Neural cell (in vitro differentiated cells): ENCODE data around the gene AQP10. TPM values are rescaled to one million over a fixed set of nuclear protein-coding genes. Genes with fewer than 3 reads are reported as not detected.

Experiments used
- H2AFZ ChIP-seq: fragments of 200-600, 300-800 bp; sonication (generic), shearing (Covaris generic); 2 replicates; pipeline ENCODE4 v1.6.0; 2014; ENCODE audit warnings: low read depth, mild to moderate bottlenecking, antibody characterized with exemption, low read length, moderate library complexity
- H3F3A ChIP-seq: fragments of 200-600 bp; shearing (Covaris generic); 2 replicates; pipeline ENCODE4 v1.6.1; 2016; ENCODE audit warnings: mild to moderate bottlenecking, moderate library complexity, mixed read lengths, antibody characterized with exemption, low read length; ENCODE audit not compliant: insufficient read depth, poor library complexity, severe bottlenecking
- H3K27ac ChIP-seq: fragments of 200-600, 300-800 bp; sonication (generic), shearing (Covaris generic); 2 replicates; pipeline ENCODE4 v1.5.1; 2014; ENCODE audit warnings: mild to moderate bottlenecking, low read length, moderate library complexity
- H3K27me3 ChIP-seq: fragments of 300-800, 200-600 bp; sonication (generic), shearing (Covaris generic); 2 replicates; pipeline ENCODE4 v1.6.0; 2014; ENCODE audit warnings: mild to moderate bottlenecking, low read depth, low read length, moderate library complexity; ENCODE audit not compliant: insufficient read depth
- H3K36me3 ChIP-seq: fragments of 300-800, 200-600 bp; sonication (generic), shearing (Covaris generic); 2 replicates; pipeline ENCODE4 v1.5.1; 2014; ENCODE audit warnings: mild to moderate bottlenecking, antibody characterized with exemption, low read length, moderate library complexity; ENCODE audit not compliant: insufficient read depth
- H3K4me2 ChIP-seq: fragments of 300-800, 200-600 bp; sonication (generic), shearing (Covaris generic); 2 replicates; pipeline ENCODE4 v1.6.0; 2014; ENCODE audit warnings: mild to moderate bottlenecking, low read length
- H3K4me3 ChIP-seq: fragments of 300-800, 200-600 bp; sonication (generic), shearing (Covaris generic); 2 replicates; pipeline ENCODE4 v1.5.1; 2014; ENCODE audit warnings: mild to moderate bottlenecking, low read length, moderate library complexity
- H3K79me2 ChIP-seq: fragments of 200-600 bp; shearing (Covaris generic); replicated peaks from 2 replicates; pipeline ENCODE4 v1.6.0; 2014; ENCODE audit warnings: mild to moderate bottlenecking, low read length, moderate library complexity; ENCODE audit not compliant: insufficient read depth
- H3K9ac ChIP-seq: fragments of 300-800, 200-600 bp; sonication (generic), shearing (Covaris generic); 2 replicates; pipeline ENCODE4 v1.6.1; 2016; ENCODE audit warnings: mild to moderate bottlenecking, low read length, mixed read lengths
- H3K9me2 ChIP-seq: fragments of 200-600 bp; shearing (Covaris generic); 2 replicates; pipeline ENCODE4 v1.6.1; 2016; ENCODE audit warnings: mild to moderate bottlenecking, low read length, mixed read lengths; ENCODE audit not compliant: insufficient read depth
- H3K9me3 ChIP-seq: fragments of 200-600, 300-800 bp; sonication (generic), shearing (Covaris generic); 2 replicates; pipeline ENCODE4 v1.6.1; 2016; ENCODE audit warnings: mild to moderate bottlenecking, mixed run types, low read length, moderate library complexity, mixed read lengths
- H4K20me1 ChIP-seq: fragments of 200-600 bp; shearing (Covaris generic); 2 replicates; pipeline ENCODE4 v1.6.1; 2016; ENCODE audit warnings: mild to moderate bottlenecking, mixed run types; ENCODE audit not compliant: insufficient read depth
- CTCF ChIP-seq: fragments of 450-650 bp; IDR thresholded peaks from 2 replicates; pipeline ENCODE4 v1.5.1; 2014; ENCODE audit warnings: antibody characterized with exemption, mild to moderate bottlenecking, moderate library complexity; ENCODE audit not compliant: poor library complexity, severe bottlenecking
- EP300 ChIP-seq: fragments of 450-650 bp; conservative IDR thresholded peaks from 2 replicates; pipeline ENCODE4 v1.6.1; 2014; ENCODE audit warnings: antibody characterized with exemption, mild to moderate bottlenecking, moderate library complexity; ENCODE audit not compliant: poor library complexity, severe bottlenecking
- EZH2 ChIP-seq: fragments of 200-600, 300-800 bp; shearing (Covaris generic), sonication (generic); IDR thresholded peaks from 2 replicates; pipeline ENCODE4 v1.6.1; 2014; ENCODE audit warnings: antibody characterized with exemption, low read length, borderline replicate concordance, mild to moderate bottlenecking; ENCODE audit not compliant: insufficient read depth, poor library complexity, severe bottlenecking
- MXI1 ChIP-seq: fragments of 450-650 bp; conservative IDR thresholded peaks from 2 replicates; pipeline ENCODE4 v1.6.1; 2014; ENCODE audit warnings: antibody characterized with exemption, mild to moderate bottlenecking; ENCODE audit not compliant: poor library complexity, severe bottlenecking
- POLR2AphosphoS5 ChIP-seq: IDR thresholded peaks from 2 replicates; pipeline ENCODE4 v1.6.1; 2012
- RAD21 ChIP-seq: fragments of 450-650 bp; conservative IDR thresholded peaks from 2 replicates; pipeline ENCODE4 v1.6.1; 2014; ENCODE audit warnings: antibody characterized with exemption, mild to moderate bottlenecking, moderate library complexity
- REST ChIP-seq: IDR thresholded peaks from 2 replicates; pipeline ENCODE4 v1.6.1; 2012; ENCODE audit warnings: borderline replicate concordance
- SMC3 ChIP-seq: fragments of 450-650 bp; conservative IDR thresholded peaks from 2 replicates; pipeline ENCODE4 v1.6.1; 2014; ENCODE audit warnings: antibody characterized with exemption, mild to moderate bottlenecking, moderate library complexity; ENCODE audit not compliant: poor library complexity
- TAF1 ChIP-seq: IDR thresholded peaks from 2 replicates; pipeline ENCODE4 v1.6.1; 2012; ENCODE audit warnings: low read depth
- polyA plus RNA-seq: library from polyadenylated mRNA; depleted of rRNA; stranded (reverse); fragments of >200 nt; gene quantifications from 2 replicates; pipeline ENCODE4 v1.2.3, GENCODE V29; 2014

Gene AQP10
- polyA plus RNA-seq, 1 donor from 2014 or later, result not detected

GRCh38 chr1:154288661-154289060 is 32.2 kb upstream of the AQP10 start:
- H4K20me1 ChIP-seq, result no peaks in the 10 kb centered on the region
- no peaks in the 10 kb centered on the region for H3K9me2 ChIP-seq
- H3K79me2 ChIP-seq, result no peaks in the 10 kb centered on the region
- H3F3A ChIP-seq, result no peaks in the 10 kb centered on the region
- TF ChIP-seq RAD21, result no peak
- TF ChIP-seq SMC3, result no peak
- TF ChIP-seq POLR2AphosphoS5, result no peak
- TF ChIP-seq EZH2, result no peak
- TF ChIP-seq TAF1, result no peak
- no peak for TF ChIP-seq EP300
- no peak for TF ChIP-seq MXI1
- no peak for TF ChIP-seq CTCF
- TF ChIP-seq REST, result no peak
- H3K4me3 ChIP-seq, result no peak overlapping the region
- H3K9me3 ChIP-seq, result no peaks in the 10 kb centered on the region
- H3K36me3 ChIP-seq, result no peaks in the 10 kb centered on the region
- H3K27ac ChIP-seq, result no peak overlapping the region
- H3K27me3 ChIP-seq, result no peaks in the 10 kb centered on the region
- H3K4me2 ChIP-seq, result no peak overlapping the region
- no peak overlapping the region for H2AFZ ChIP-seq
- H3K9ac ChIP-seq, result no peak overlapping the region

GRCh38 chr1:154290921-154291320 is 30.0 kb upstream of the AQP10 start:
- Histone ChIP-seq H3K9ac (no peak overlapping the region), H3K27ac (no peak overlapping the region), H3K27me3 (no peaks in the 10 kb centered on the region), H4K20me1 (no peaks in the 10 kb centered on the region), H3K4me3 (no peak overlapping the region), H2AFZ (no peak overlapping the region), H3K9me3 (no peaks in the 10 kb centered on the region), H3K79me2 (no peaks in the 10 kb centered on the region), H3K4me2 (no peak overlapping the region), H3K9me2 (no peaks in the 10 kb centered on the region), H3F3A (no peaks in the 10 kb centered on the region), H3K36me3 (no peaks in the 10 kb centered on the region)
- TF ChIP-seq RAD21 (no peak), CTCF (no peak), POLR2AphosphoS5 (no peak), SMC3 (no peak), EZH2 (no peak), MXI1 (no peak), EP300 (no peak), REST (no peak), TAF1 (no peak)
